Fibroblast of the aortic adventitia (primary cell): ENCODE results near the gene RSPH1. TPM values are rescaled to one million over a fixed set of nuclear protein-coding genes. Genes with fewer than 3 reads are reported as not detected.

ENCODE experiments used
- DNase-seq: peaks from one replicate; pipeline ENCODE4 v3.0.0-alpha.2; 2010; ENCODE audit warnings: low read depth
- H3K4me3 ChIP-seq: 2 replicates; pipeline ENCODE4 v1.5.1; 2011; ENCODE audit warnings: low read depth, mild to moderate bottlenecking, control low read depth, low read length, moderate library complexity
- CTCF ChIP-seq: IDR thresholded peaks from 2 replicates; pipeline ENCODE4 v1.5.1; 2011; ENCODE audit warnings: mild to moderate bottlenecking, low read length, control low read depth, inconsistent platforms; ENCODE audit not compliant: insufficient read depth
- total RNA-seq: library from RNA; depleted of rRNA; stranded (reverse); fragments of >200 nt; gene quantifications from 2 replicates; pipeline ENCODE4 v1.2.3, GENCODE V29; 2012; ENCODE audit warnings: low replicate concordance

The RSPH1 gene
- total RNA-seq, 1 donor: not detected

DNA sequence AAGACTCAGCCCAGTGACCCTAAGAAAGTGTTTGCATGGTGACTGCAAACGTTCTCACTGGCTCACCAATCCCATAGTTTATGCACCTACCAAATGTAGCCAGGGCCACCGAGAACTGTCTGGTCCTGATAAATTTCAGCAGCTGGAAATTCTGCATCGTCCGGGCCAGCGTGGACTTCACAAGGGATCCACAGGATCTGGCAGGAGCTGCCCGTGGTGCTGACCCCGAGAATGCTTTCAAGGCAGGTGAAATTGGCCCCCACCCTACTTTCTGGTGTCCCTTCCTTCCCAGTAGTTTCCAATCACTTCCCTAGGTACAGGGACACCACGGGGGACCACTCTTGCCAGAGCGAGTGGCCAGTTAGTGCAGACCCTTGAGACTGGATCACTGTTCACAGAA is 66.2 kb downstream of the RSPH1 start:
- no peak for TF ChIP-seq CTCF
- DNase-seq: no peak
- no peak overlapping the region for H3K4me3 ChIP-seq

DNA sequence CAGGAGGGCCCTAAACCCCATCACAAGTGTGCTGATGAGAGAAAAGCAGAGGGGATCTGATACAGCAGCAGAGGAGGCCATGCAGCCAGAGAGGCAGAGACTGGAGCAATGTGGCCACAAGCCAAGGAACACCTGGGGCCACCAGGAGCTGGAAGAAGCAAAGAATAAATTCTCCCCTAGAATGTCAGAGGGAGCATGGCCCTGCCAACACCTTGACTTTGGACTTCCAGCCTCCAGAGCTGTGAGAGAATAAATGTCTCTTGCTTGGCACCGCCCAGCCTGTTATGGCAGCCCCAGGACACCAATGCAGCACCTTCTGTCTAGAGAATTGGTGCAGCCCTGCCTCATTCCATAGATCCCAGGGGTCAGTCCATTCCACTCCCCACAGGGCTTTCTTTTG is 67.0 kb downstream of the RSPH1 start:
- no peak for DNase-seq
- H3K4me3 ChIP-seq: no peak overlapping the region

GRCh38 chr21:42427809-42428419 is 68.1 kb downstream of the RSPH1 start:
- TF ChIP-seq CTCF: no peak
- H3K4me3 ChIP-seq: no peak overlapping the region
- no peak for DNase-seq

More for the DNA sequence above, 67.0 kb downstream of the RSPH1 start:
- no peak for TF ChIP-seq CTCF

DNA sequence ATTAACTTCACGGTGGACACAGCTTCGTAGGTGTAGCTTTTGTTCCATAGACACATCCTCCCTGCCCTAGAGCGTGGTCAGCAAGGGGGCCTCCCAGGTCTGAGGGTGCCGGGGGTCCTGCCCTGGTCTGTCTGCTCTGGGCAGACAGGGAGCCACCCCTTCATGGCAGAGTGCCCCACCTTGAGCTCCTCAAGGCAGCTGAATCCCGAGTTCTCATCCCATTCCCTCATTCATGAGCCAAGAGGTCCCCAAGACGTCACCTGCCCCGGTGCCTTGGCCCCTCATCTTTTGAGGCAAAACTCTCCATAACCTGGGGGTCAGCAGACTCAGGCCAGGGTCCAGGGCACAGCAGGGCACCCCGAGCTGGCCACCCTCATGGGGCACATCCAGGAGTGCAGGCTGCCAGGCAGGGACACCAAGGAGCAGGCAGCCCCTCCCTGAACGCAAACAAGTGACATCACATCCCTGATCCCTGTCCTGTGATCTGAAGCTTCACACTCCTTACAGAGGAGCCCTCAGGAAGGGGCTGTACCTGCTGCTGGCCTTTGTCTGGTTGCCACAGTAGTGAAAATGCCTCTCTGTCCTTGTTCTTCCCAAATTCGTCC is 69.0 kb downstream of the RSPH1 start:
- DNase-seq: no peak
- H3K4me3 ChIP-seq: no peak overlapping the region
- TF ChIP-seq CTCF: no peak

DNA sequence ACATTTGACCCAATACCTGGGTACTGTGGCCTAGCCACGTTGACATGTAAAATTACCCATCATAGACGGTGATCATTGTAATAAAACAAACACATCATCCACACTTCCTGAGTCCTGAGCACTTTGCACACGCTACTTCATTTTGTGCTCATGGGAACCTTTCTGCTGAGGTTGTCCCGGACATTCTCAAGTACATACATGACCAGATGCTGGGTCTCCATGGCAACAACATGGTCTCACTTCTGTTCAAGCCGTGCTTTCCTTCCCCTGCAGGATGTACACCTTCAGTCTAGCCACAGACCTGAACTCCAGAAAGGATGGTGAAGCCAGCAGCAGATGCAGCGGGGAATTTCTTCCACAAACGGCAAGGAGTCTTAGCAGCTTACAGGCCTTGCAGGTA is 69.6 kb downstream of the RSPH1 start:
- H3K4me3 ChIP-seq: no peak overlapping the region
- DNase-seq: no peak
- TF ChIP-seq CTCF: no peak

- DNase-seq: no peak
- no peak overlapping the region for H3K4me3 ChIP-seq
- no peak for TF ChIP-seq CTCF
Measured at GRCh38 chr21:42425591-42425990, 70.4 kb downstream of the RSPH1 start.
